ENCODE measurements around the gene BAIAP2L2. TPM values are rescaled to one million over a fixed set of nuclear protein-coding genes. Genes with fewer than 3 reads are reported as not detected.

Gene BAIAP2L2
- total and polyA plus RNA-seq, 7 donors = 0.23 to 5.1 (median 0.55) TPM; not detected in 1

DNA sequence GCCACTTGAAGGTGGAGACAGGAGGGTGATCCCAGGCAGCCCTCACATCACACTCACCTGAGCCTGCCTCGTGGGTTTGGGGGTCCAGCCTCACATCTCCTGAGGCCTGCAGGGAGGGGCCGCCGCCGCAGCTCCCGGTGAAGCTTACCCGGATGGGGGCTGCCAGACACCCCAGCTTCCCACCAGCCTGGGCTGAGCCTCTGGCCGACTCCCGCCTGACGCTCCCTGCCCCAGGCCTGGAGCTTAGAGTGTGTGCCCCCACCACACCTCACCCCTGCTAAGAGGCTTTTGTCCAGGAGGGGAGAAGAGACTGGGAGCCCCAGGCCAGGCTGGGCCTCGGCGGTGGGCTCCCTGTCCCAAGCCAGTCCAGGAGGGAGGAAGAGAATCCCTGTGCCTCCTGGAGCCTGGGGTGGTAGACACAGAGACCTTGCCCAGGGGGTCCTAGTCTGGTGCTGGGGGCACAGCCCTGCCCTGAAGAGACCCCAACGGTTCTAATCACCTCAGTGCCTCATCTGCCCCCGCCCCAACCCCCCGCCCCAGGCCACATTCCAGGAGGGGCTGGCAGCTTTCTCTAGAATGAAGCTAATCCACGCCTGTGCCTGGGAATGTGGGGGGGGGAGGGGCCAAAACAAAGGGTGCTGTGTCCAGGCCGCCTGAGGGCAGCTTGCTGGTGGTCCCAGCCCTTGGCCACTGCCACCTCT is 26.4 kb downstream of the BAIAP2L2 start, which contains the start of gene SLC16A8:
TSS of gene SLC16A8 (minus strand) at position 254 of the 701 bp plus-strand sequence. CDS start 1,311 bp downstream, outside the sequence.
- WGBS, 3 donors = 81 to 86% (median 83%) methylated on average over 13 to 16 of the region's 16 CpGs
- no peak for TF ChIP-seq CTCF (IDR thresholded peaks at IDR 0.05)
- ATAC-seq (no peak), DNase-seq (peak in 1 of 2 donors; percentile 5)
- no peak within 1 kb of the TSS for H3K4me3 ChIP-seq
- peaks cover 22% of the 10 kb centered on the region for H3K4me1 ChIP-seq
- no peaks in the 10 kb centered on the region for H3K36me3 ChIP-seq (ENCODE audit: insufficient read depth in 1 of 2, low read depth in 1 of 2)
- no peak within 1 kb of the TSS for H3K27ac ChIP-seq
- intact Hi-C loops (cut with DNase I) = no loop called here
- no peaks in the 10 kb centered on the region for H3K9me3 ChIP-seq
- H3K27me3 ChIP-seq (ENCODE audit: insufficient read depth in 3 of 3, low read length in 2 of 3) = peaks cover 0 to 22% (median 5%) of the 10 kb centered on the region in 3 donors

DNA sequence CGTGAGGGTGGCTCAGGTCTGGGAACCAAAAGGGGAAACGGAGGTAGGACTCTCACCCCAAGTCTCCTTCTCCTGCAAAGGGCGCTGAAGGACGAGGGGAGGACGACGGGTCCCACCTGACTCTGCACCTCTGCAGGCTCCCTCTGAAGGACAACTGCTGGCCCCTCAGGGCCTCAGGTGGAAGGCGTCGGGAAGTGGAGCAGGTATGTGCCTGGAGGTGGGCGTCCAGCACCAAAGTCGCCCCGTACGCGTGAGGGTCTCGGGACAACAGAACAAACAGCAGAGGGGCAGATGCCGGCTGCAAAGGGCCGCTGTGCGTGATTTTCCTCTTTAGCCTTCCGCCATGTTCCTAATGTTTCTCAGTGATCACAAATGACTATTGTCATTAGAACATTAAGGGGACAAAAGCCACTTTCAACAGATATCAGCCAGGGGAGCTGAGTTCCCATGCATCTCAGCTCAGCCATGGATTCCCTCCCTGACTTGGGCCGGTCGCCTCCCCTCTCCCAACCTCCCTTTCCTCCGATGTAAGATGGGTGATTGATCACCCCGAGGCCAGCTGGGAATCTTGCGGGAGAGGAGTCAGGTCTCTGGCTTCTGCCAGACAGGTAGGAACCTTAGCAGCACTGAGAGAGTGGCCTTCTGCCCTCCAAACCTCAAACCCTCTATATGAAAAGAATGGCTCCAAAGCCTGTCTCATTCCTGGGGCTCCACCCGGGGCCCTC is 27.3 kb downstream of the BAIAP2L2 start:
- intact Hi-C loops (cut with DNase I) = no loop called here
- H3K4me3 ChIP-seq = no peak overlapping the region
- no peak for TF ChIP-seq CTCF (IDR thresholded peaks at IDR 0.05)

DNA sequence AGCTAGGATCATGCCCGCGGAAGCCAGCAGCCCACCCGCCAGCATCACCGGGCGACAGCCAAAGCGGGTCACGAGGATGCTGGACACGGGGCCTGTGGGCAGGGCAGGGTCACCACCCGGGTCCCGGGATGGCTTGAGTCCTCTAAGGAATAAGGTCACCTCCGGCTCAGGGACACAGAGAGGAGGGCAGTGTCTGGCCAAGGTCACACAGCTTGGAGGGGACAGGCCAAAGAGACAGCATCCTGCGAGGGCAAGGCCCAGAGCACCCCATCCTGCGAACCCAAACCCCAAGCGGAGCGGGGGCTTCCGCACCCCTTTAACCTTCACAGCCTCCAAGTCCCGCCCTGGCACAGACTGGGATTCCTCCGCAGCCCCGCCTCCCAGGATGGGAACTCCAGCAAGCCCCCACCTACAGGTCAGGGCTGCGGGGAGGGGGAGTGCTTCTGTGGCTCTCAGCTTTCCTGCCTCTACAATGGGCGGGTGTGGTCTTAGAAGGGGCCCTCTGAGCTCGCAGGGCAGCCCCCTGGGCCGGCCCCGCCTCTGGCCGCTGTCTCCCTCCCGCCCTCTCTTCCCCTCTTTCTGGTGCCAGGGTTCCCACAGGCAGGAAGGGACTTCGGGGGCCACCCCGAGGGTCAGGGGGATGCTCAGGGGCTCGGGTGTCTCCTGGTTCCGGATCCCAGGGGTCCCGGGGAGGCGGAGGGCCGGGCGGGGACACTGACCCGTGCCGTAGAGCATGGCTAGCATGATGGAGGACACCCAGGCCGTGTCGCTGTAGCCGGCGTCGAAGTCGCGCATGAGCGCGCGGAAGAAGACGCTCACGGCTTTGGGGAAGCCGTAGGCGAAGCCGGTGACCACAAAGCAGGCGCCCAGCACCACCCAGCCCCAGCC is 28.3 kb downstream of the BAIAP2L2 start:
- ATAC-seq (no peak), DNase-seq (peak; percentile 13 to 59)
- peak overlapping the region; percentile 59 for H3K4me3 ChIP-seq
- intact Hi-C loops (cut with DNase I) = no loop called here
- no peaks in the 10 kb centered on the region for H3K9me3 ChIP-seq
- peaks cover 0 to 17% (median 5%) of the 10 kb centered on the region in 3 donors for H3K27me3 ChIP-seq (ENCODE audit: insufficient read depth in 3 of 3, low read length in 2 of 3)
- TF ChIP-seq CTCF (IDR thresholded peaks at IDR 0.05) = no peak
- no peaks in the 10 kb centered on the region for H3K36me3 ChIP-seq (ENCODE audit: insufficient read depth in 1 of 2, low read depth in 1 of 2)
- H3K27ac ChIP-seq = no peak overlapping the region
- H3K4me1 ChIP-seq = peaks cover 18% of the 10 kb centered on the region
- 35 to 51% (median 39%) methylated on average over 40 to 52 of the region's 52 CpGs for WGBS, 3 donors

More for the DNA sequence above, 27.3 kb downstream of the BAIAP2L2 start:
- Histone ChIP-seq H3K27ac (no peak overlapping the region), H3K9me3 (no peaks in the 10 kb centered on the region), H3K27me3 (ENCODE audit: insufficient read depth in 3 of 3, low read length in 2 of 3) (peaks cover 0 to 17% (median 5%) of the 10 kb centered on the region in 3 donors), H3K36me3 (ENCODE audit: insufficient read depth in 1 of 2, low read depth in 1 of 2) (no peaks in the 10 kb centered on the region), H3K4me1 (peaks cover 18% of the 10 kb centered on the region)
- WGBS, 3 donors = 86 to 90% (median 88%) methylated on average over 22 to 24 of the region's 24 CpGs
- ATAC-seq (no peak), DNase-seq (peak; percentile 9 to 45)

DNA sequence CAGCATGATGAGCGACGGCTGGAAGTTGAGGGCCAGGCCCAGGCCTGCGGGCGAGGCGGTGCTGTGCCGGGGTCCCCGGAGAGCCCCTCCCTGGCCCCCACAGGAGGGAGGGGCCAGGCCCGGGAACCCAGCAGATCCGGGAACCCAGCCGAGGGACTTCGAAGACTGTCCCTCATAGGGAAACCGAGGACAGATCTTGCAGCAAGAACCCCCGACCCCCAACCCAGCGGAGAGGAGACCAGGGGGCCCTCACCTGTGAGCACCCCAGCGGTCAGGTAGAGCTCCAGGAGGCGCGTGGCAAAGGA is 28.9 kb downstream of the BAIAP2L2 start:
- intact Hi-C loops (cut with DNase I) = no loop called here
- Histone ChIP-seq H3K9me3 (no peaks in the 10 kb centered on the region), H3K4me3 (peak overlapping the region; percentile 59), H3K27me3 (ENCODE audit: insufficient read depth in 3 of 3, low read length in 2 of 3) (peaks cover 0 to 17% (median 5%) of the 10 kb centered on the region in 3 donors), H3K4me1 (peaks cover 18% of the 10 kb centered on the region), H3K36me3 (ENCODE audit: insufficient read depth in 1 of 2, low read depth in 1 of 2) (no peaks in the 10 kb centered on the region), H3K27ac (no peak overlapping the region)
- no peak for ATAC-seq
- WGBS, 3 donors = 10 to 14% (median 12%) methylated on average over 17 of the region's 17 CpGs
- TF ChIP-seq CTCF (IDR thresholded peaks at IDR 0.05) = no peak
- no peak for DNase-seq
